Erythroblast (primary cell): Measurements from ENCODE around the gene TRIO.

ENCODE experiments used
- GATA1 ChIP-seq: IDR thresholded peaks from 2 replicates; pipeline ENCODE4 v1.6.1; 2011; ENCODE audit warnings: low read depth, mild to moderate bottlenecking, control low read depth, low read length, moderate library complexity
- POLR2A ChIP-seq: IDR thresholded peaks from 2 replicates; pipeline ENCODE4 v1.6.1; 2011; ENCODE audit warnings: mild to moderate bottlenecking, low read length

DNA sequence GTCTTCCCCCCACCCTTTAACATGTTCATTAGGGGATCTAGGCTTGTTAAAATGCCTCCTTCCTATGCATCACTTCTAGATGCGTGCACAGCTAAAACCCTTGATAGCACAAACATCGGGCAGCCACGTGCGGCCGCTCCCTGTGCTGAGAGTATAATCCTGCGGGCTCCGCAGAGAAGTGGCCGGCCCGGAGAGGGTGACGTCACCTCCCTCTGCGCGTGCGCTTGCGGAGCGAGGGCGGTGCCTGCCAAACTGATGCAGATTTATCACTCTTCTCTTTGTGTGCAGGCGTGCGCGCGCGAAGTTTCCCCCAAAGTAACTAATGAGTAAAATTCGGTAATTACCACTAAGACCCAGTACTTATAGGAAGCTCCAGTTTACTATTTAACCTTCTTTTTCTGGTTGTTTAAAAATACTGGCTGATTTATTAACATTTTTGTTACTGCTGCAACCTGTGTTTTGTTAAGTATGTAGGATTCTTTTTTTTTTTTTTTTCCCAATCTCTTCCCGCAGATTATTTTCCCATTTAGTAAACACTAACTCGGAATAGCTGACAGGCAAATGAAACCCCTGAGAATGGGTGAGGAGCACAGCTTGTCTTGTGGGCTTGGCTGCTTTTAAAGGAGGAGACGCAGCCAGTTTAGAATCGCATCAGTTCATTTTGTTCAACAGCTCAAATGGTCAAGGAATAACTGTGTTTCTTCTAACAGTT, 121.6 kb downstream of the TRIO start:
- no peak for TF ChIP-seq POLR2A
- TF ChIP-seq GATA1: no peak
